ENCODE data around the gene FRMD7.

Gene FRMD7

GRCh38 chrX:132115792-132116191 lies 12.0 kb downstream of the FRMD7 start:
- ATAC-seq = no peak
- TF ChIP-seq ZNF8 (CRISPR knock-in tag; IDR thresholded peaks at IDR 0.05) (no peak), RARB (CRISPR knock-in tag; IDR thresholded peaks at IDR 0.05) (no peak), BACH2 (CRISPR knock-in tag; IDR thresholded peaks at IDR 0.05; ENCODE audit: borderline replicate concordance) (no peak), OSR1 (CRISPR knock-in tag; IDR thresholded peaks at IDR 0.05) (no peak), PPARA (CRISPR knock-in tag; IDR thresholded peaks at IDR 0.05; ENCODE audit: borderline replicate concordance) (no peak)

- no peak for ATAC-seq
- TF ChIP-seq RARB (CRISPR knock-in tag; IDR thresholded peaks at IDR 0.05) (no peak), TOX (CRISPR knock-in tag; IDR thresholded peaks at IDR 0.05; ENCODE audit: borderline replicate concordance) (no peak), OSR1 (CRISPR knock-in tag; IDR thresholded peaks at IDR 0.05) (no peak), TSHZ2 (CRISPR knock-in tag; IDR thresholded peaks at IDR 0.05) (no peak), TCF4 (CRISPR knock-in tag; IDR thresholded peaks at IDR 0.05; ENCODE audit: borderline replicate concordance) (no peak), ZNF8 (CRISPR knock-in tag; IDR thresholded peaks at IDR 0.05) (no peak), BACH2 (CRISPR knock-in tag; IDR thresholded peaks at IDR 0.05; ENCODE audit: borderline replicate concordance) (no peak), SNAI2 (CRISPR knock-in tag; IDR thresholded peaks at IDR 0.05) (no peak), ZC3H10 (CRISPR knock-in tag; IDR thresholded peaks at IDR 0.05) (no peak), CSDC2 (CRISPR knock-in tag; IDR thresholded peaks at IDR 0.05) (no peak), ZNF70 (CRISPR knock-in tag; IDR thresholded peaks at IDR 0.05) (no peak), ISL1 (CRISPR knock-in tag; IDR thresholded peaks at IDR 0.05) (no peak), PPARA (CRISPR knock-in tag; IDR thresholded peaks at IDR 0.05; ENCODE audit: borderline replicate concordance) (no peak), ARNTL (CRISPR knock-in tag; IDR thresholded peaks at IDR 0.05; ENCODE audit: borderline replicate concordance, low read depth) (no peak), ZFP3 (CRISPR knock-in tag; IDR thresholded peaks at IDR 0.05) (no peak), PATZ1 (CRISPR knock-in tag; IDR thresholded peaks at IDR 0.05; ENCODE audit: borderline replicate concordance) (no peak), CREB5 (CRISPR knock-in tag; IDR thresholded peaks at IDR 0.05; ENCODE audit: low read depth) (no peak)
Observed at GRCh38 chrX:132114607-132115006, 13.2 kb downstream of the FRMD7 start.

GRCh38 chrX:132107291-132107690 lies 20.5 kb downstream of the FRMD7 start:
- ATAC-seq = no peak
- TF ChIP-seq PATZ1 (CRISPR knock-in tag; IDR thresholded peaks at IDR 0.05; ENCODE audit: borderline replicate concordance) = no peak
- no peak for TF ChIP-seq GLIS3 (CRISPR knock-in tag; IDR thresholded peaks at IDR 0.05)
- TF ChIP-seq ZNF70 (CRISPR knock-in tag; IDR thresholded peaks at IDR 0.05) = no peak
- TF ChIP-seq ZC3H10 (CRISPR knock-in tag; IDR thresholded peaks at IDR 0.05) = no peak
- no peak for TF ChIP-seq TOX (CRISPR knock-in tag; IDR thresholded peaks at IDR 0.05; ENCODE audit: borderline replicate concordance)
- no peak for TF ChIP-seq TSHZ2 (CRISPR knock-in tag; IDR thresholded peaks at IDR 0.05)
- TF ChIP-seq ZNF565 (CRISPR knock-in tag; conservative IDR thresholded peaks at IDR 0.05; ENCODE audit: low read depth) = no peak
- TF ChIP-seq OSR1 (CRISPR knock-in tag; IDR thresholded peaks at IDR 0.05) = no peak
- no peak for TF ChIP-seq CREB5 (CRISPR knock-in tag; IDR thresholded peaks at IDR 0.05; ENCODE audit: low read depth)
- no peak for TF ChIP-seq CSRNP3 (CRISPR knock-in tag; IDR thresholded peaks at IDR 0.05)
- TF ChIP-seq PPARA (CRISPR knock-in tag; IDR thresholded peaks at IDR 0.05; ENCODE audit: borderline replicate concordance) = no peak
- no peak for TF ChIP-seq ESRRG (CRISPR knock-in tag; IDR thresholded peaks at IDR 0.05)
- TF ChIP-seq ZFP30 (CRISPR knock-in tag; IDR thresholded peaks at IDR 0.05) = no peak
- no peak for TF ChIP-seq ISL1 (CRISPR knock-in tag; IDR thresholded peaks at IDR 0.05)
- no peak for TF ChIP-seq CSDC2 (CRISPR knock-in tag; IDR thresholded peaks at IDR 0.05)
